ENCODE measurements around the gene NUDCD3. TPM values are rescaled to one million over a fixed set of nuclear protein-coding genes. Genes with fewer than 3 reads are reported as not detected.

Gene NUDCD3
- total and polyA plus RNA-seq, 2 experiments from 2014 or later, result 35.7 to 42.7 TPM

DNA sequence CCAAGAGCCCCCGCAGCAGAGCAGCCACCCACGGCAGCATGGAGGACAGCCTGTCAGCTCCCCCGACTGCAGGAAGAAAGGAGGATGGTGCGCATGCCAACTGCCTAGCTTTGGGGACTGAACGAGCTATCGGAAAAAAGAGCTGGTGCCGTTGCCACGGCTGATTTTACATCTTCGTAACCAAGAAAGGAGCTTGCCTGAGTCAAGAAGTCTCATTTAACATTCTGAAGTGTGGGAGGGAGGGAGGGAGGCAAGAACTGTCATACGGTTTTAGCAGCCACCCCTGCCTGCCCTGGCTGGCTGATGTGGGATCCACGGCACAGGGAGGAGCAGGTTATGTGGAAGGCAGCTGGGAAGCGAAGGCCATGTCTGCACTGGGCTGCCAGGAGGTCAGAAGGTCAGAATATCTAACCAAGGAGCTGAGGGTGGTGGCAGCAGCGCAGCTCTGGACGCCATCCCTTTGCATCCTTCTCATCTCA lies 90.4 kb downstream of the NUDCD3 start:
- Mint-ChIP-seq H3K4me3 (no peak overlapping the region), H3K9me3 (no peaks in the 10 kb centered on the region; the same call in 2 of the 3 replicates), H3K27ac (0 out of 2 replicates have a peak overlapping the region, but pooled peaks have one; percentile 54), H3K36me3 (ENCODE audit: low read depth) (peaks cover 5% of the 10 kb centered on the region), H3K27me3 (ENCODE audit: insufficient read depth, low read depth, poor library complexity) (no peaks in the 10 kb centered on the region), H3K4me1 (peaks cover 6% of the 10 kb centered on the region; the same call in 1 of the 3 replicates)
- TF ChIP-seq, protein P1, sequence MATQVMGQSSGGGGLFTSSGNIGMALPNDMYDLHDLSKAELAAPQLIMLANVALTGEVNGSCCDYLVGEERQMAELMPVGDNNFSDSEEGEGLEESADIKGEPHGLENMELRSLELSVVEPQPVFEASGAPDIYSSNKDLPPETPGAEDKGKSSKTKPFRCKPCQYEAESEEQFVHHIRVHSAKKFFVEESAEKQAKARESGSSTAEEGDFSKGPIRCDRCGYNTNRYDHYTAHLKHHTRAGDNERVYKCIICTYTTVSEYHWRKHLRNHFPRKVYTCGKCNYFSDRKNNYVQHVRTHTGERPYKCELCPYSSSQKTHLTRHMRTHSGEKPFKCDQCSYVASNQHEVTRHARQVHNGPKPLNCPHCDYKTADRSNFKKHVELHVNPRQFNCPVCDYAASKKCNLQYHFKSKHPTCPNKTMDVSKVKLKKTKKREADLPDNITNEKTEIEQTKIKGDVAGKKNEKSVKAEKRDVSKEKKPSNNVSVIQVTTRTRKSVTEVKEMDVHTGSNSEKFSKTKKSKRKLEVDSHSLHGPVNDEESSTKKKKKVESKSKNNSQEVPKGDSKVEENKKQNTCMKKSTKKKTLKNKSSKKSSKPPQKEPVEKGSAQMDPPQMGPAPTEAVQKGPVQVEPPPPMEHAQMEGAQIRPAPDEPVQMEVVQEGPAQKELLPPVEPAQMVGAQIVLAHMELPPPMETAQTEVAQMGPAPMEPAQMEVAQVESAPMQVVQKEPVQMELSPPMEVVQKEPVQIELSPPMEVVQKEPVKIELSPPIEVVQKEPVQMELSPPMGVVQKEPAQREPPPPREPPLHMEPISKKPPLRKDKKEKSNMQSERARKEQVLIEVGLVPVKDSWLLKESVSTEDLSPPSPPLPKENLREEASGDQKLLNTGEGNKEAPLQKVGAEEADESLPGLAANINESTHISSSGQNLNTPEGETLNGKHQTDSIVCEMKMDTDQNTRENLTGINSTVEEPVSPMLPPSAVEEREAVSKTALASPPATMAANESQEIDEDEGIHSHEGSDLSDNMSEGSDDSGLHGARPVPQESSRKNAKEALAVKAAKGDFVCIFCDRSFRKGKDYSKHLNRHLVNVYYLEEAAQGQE (IDR thresholded peaks at IDR 0.05; ENCODE audit: unreplicated experiment), result no peak
- TF ChIP-seq, protein P2, sequence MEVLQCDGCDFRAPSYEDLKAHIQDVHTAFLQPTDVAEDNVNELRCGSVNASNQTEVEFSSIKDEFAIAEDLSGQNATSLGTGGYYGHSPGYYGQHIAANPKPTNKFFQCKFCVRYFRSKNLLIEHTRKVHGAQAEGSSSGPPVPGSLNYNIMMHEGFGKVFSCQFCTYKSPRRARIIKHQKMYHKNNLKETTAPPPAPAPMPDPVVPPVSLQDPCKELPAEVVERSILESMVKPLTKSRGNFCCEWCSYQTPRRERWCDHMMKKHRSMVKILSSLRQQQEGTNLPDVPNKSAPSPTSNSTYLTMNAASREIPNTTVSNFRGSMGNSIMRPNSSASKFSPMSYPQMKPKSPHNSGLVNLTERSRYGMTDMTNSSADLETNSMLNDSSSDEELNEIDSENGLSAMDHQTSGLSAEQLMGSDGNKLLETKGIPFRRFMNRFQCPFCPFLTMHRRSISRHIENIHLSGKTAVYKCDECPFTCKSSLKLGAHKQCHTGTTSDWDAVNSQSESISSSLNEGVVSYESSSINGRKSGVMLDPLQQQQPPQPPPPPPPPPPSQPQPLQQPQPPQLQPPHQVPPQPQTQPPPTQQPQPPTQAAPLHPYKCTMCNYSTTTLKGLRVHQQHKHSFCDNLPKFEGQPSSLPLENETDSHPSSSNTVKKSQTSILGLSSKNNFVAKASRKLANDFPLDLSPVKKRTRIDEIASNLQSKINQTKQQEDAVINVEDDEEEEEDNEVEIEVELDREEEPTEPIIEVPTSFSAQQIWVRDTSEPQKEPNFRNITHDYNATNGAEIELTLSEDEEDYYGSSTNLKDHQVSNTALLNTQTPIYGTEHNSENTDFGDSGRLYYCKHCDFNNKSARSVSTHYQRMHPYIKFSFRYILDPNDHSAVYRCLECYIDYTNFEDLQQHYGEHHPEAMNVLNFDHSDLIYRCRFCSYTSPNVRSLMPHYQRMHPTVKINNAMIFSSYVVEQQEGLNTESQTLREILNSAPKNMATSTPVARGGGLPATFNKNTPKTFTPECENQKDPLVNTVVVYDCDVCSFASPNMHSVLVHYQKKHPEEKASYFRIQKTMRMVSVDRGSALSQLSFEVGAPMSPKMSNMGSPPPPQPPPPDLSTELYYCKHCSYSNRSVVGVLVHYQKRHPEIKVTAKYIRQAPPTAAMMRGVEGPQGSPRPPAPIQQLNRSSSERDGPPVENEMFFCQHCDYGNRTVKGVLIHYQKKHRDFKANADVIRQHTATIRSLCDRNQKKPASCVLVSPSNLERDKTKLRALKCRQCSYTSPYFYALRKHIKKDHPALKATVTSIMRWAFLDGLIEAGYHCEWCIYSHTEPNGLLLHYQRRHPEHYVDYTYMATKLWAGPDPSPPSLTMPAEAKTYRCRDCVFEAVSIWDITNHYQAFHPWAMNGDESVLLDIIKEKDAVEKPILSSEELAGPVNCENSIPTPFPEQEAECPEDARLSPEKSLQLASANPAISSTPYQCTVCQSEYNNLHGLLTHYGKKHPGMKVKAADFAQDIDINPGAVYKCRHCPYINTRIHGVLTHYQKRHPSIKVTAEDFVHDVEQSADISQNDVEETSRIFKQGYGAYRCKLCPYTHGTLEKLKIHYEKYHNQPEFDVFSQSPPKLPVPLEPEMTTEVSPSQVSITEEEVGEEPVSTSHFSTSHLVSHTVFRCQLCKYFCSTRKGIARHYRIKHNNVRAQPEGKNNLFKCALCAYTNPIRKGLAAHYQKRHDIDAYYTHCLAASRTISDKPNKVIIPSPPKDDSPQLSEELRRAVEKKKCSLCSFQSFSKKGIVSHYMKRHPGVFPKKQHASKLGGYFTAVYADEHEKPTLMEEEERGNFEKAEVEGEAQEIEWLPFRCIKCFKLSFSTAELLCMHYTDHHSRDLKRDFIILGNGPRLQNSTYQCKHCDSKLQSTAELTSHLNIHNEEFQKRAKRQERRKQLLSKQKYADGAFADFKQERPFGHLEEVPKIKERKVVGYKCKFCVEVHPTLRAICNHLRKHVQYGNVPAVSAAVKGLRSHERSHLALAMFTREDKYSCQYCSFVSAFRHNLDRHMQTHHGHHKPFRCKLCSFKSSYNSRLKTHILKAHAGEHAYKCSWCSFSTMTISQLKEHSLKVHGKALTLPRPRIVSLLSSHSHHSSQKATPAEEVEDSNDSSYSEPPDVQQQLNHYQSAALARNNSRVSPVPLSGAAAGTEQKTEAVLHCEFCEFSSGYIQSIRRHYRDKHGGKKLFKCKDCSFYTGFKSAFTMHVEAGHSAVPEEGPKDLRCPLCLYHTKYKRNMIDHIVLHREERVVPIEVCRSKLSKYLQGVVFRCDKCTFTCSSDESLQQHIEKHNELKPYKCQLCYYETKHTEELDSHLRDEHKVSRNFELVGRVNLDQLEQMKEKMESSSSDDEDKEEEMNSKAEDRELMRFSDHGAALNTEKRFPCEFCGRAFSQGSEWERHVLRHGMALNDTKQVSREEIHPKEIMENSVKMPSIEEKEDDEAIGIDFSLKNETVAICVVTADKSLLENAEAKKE (CRISPR knock-in tag; IDR thresholded peaks at IDR 0.05), result no peak
- TF ChIP-seq EZH2 (IDR thresholded peaks at IDR 0.05; ENCODE audit: low read depth, unreplicated experiment) (no peak), POLR2AphosphoS5 (IDR thresholded peaks at IDR 0.05; ENCODE audit: low read depth) (no peak), NANOG (IDR thresholded peaks at IDR 0.05; ENCODE audit: borderline replicate concordance) (no peak), JUNB (IDR thresholded peaks at IDR 0.05; ENCODE audit: unreplicated experiment) (no peak)
- TF ChIP-seq, protein P3, sequence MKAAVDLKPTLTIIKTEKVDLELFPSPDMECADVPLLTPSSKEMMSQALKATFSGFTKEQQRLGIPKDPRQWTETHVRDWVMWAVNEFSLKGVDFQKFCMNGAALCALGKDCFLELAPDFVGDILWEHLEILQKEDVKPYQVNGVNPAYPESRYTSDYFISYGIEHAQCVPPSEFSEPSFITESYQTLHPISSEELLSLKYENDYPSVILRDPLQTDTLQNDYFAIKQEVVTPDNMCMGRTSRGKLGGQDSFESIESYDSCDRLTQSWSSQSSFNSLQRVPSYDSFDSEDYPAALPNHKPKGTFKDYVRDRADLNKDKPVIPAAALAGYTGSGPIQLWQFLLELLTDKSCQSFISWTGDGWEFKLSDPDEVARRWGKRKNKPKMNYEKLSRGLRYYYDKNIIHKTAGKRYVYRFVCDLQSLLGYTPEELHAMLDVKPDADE (IDR thresholded peaks at IDR 0.05), result no peak
- H2AFZ ChIP-seq, result no peak overlapping the region
- H3K36me3 ChIP-seq (ENCODE audit: insufficient read depth), result no peaks in the 10 kb centered on the region
- peaks cover 4% of the 10 kb centered on the region; the same call in 1 of the 2 replicates for H4K20me1 ChIP-seq (replicated peaks; ENCODE audit: insufficient read depth)
- 0 out of 2 replicates have a peak, but pooled peaks cover 3% of the 10 kb centered on the region for H3K79me2 ChIP-seq (replicated peaks; ENCODE audit: insufficient read depth)
- no peak overlapping the region for H3K4me2 ChIP-seq
- no peak overlapping the region for H3K27ac ChIP-seq (ENCODE audit: low read depth)
- H3K27me3 ChIP-seq (ENCODE audit: insufficient read depth), result no peaks in the 10 kb centered on the region
- ATAC-seq (no peak), DNase-seq (ENCODE audit: low spot score) (no peak)
- H3K9me2 ChIP-seq (ENCODE audit: insufficient read depth), result no peaks in the 10 kb centered on the region
- H3K4me3 ChIP-seq, result no peak overlapping the region
- no peaks in the 10 kb centered on the region for H3K4me1 ChIP-seq (ENCODE audit: insufficient read depth)
- no peaks in the 10 kb centered on the region for H3F3A ChIP-seq (replicated peaks; ENCODE audit: low read depth)
